Naive thymus-derived CD8-positive, alpha-beta T cell (primary cell): ENCODE results near the gene OR6V1. TPM values are rescaled to one million over a fixed set of nuclear protein-coding genes. Genes with fewer than 3 reads are reported as not detected.
A peak's percentile ranks its signal among the peaks of the same experiment; 100 is the strongest.

ENCODE experiments used
- ATAC-seq, 2 donors: fragments of 150-1000 bp; cut with Tn5 transposase in 1 of 2; sonication (Bioruptor Pico), chemical (Tn5 transposase) in 1 of 2; 1 replicate in 1 of 2; 2 replicates in 1 of 2; pipeline ENCODE4 v1.10.0; 2021; ENCODE audit warnings: mild to moderate bottlenecking in 2 of 2, moderate library complexity in 2 of 2
- POLR2A ChIA-PET: fragments of 350-600 bp; sonication (Branson Sonifier 250); formaldehyde crosslinking; loops from one replicate; lab custom pipeline; 2021; ENCODE audit warnings: antibody characterized with exemption; lab: Charles Lee
- DNase-seq, 10 donors: peaks; one replicate each; pipeline versions ENCODE4 v3.0.0 to v3.0.0-alpha.2; 2020 to 2022
- H3K27ac Mint-ChIP-seq, 10 donors: one replicate each; pipeline ENCODE4 v1.8.0; 2020 to 2022; ENCODE audit warnings: mild to moderate bottlenecking in 10 of 10, mixed read lengths in 10 of 10, moderate library complexity in 4 of 10, inconsistent platforms in 1 of 10
- H3K27me3 Mint-ChIP-seq, 5 donors: one replicate each; pipeline ENCODE4 v1.8.0; 2021 to 2022; ENCODE audit warnings: mixed read lengths in 5 of 5
- H3K36me3 Mint-ChIP-seq, 3 donors: one replicate each; pipeline ENCODE4 v1.8.0; 2020 to 2022; ENCODE audit warnings: mixed read lengths in 3 of 3, mild to moderate bottlenecking in 2 of 3, inconsistent platforms in 1 of 3
- H3K4me1 Mint-ChIP-seq, 4 donors: one replicate each; pipeline ENCODE4 v1.8.0; 2021 to 2022; ENCODE audit warnings: mixed read lengths in 4 of 4
- H3K4me3 Mint-ChIP-seq, 10 donors: one replicate each; pipeline ENCODE4 v1.8.0; 2020 to 2022; ENCODE audit warnings: mild to moderate bottlenecking in 10 of 10, mixed read lengths in 10 of 10, moderate library complexity in 6 of 10, inconsistent platforms in 1 of 10
- H3K9me3 Mint-ChIP-seq, 9 donors: one replicate each; pipeline ENCODE4 v1.8.0; 2020 to 2022; ENCODE audit warnings: mixed read lengths in 9 of 9, mild to moderate bottlenecking in 3 of 9, inconsistent platforms in 1 of 9, moderate library complexity in 1 of 9
- polyA plus RNA-seq, 3 donors: library from polyadenylated mRNA; unstranded; fragments of 300-500 nt; fragmentation: Illumina TruSeq; gene quantifications; one replicate each; pipeline ENCODE4 v1.2.3, GENCODE V29; 2021
- total RNA-seq, 8 experiments: library from RNA in 2 of 8; stranded (reverse) in 2 of 8; gene quantifications; one replicate each; pipeline ENCODE4 v1.2.3 and lab custom pipeline; 2021 to 2026

The OR6V1 gene
- total and polyA plus RNA-seq, 5 experiments from 2014 or later: not detected

DNA sequence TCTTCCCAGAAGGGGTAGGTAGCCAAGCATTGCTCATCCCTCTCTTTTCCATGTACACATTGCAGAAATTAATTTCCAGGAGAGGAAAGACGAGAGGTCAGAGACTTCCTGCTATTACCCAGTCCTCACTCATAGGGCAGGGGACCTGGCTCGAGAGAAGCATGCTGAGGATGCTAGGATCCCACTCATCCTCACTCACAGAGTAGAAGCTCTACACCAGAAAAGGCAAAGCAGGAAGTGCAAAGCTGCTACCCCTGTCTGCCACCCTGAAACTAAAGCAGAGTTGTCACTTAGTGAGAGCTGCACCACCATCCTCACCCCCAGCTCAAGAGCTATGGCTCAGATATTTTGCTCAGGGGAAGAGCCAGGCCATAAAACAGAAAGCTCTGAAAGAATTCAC is 35.1 kb upstream of the OR6V1 start:
- no peak for ATAC-seq
- Mint-ChIP-seq H3K4me3 (no peak overlapping the region), H3K27ac (no peak overlapping the region), H3K27me3 (peaks cover 2 to 23% (median 8%) of the 10 kb centered on the region in 5 donors), H3K4me1 (peaks cover 0 to 47% (median 0%) of the 10 kb centered on the region in 4 donors), H3K9me3 (peaks cover 0 to 10% (median 0%) of the 10 kb centered on the region in 9 donors), H3K36me3 (peaks cover 0 to 10% (median 0%) of the 10 kb centered on the region in 3 donors)
- DNase-seq: no peak
- POLR2A ChIA-PET: no interaction called here

DNA sequence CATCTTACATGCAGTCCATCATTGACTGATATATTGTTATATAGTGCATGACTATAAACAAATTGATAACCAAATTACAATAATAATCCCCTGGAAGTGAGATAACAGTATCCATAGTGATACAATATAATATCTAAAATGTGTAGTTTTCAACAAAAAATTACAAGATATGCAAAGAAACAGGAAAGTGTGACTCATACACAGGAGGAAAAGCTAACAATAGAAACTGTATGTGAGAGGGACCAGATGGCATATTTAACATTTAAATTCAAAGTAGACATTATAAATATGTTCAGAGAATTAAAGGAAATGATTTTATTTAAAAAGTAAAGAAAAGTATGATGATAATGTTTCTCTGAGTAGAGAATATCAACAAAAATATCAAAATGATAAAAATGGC is 33.2 kb upstream of the OR6V1 start:
- Mint-ChIP-seq H3K4me3 (no peak overlapping the region), H3K9me3 (peaks cover 0 to 10% (median 0%) of the 10 kb centered on the region in 9 donors), H3K4me1 (peaks cover 0 to 32% (median 0%) of the 10 kb centered on the region in 4 donors), H3K36me3 (peaks cover 0 to 10% (median 0%) of the 10 kb centered on the region in 3 donors), H3K27ac (no peak overlapping the region), H3K27me3 (peaks cover 0 to 18% (median 6%) of the 10 kb centered on the region in 5 donors)
- POLR2A ChIA-PET: no interaction called here
- DNase-seq (no peak), ATAC-seq (no peak)

DNA sequence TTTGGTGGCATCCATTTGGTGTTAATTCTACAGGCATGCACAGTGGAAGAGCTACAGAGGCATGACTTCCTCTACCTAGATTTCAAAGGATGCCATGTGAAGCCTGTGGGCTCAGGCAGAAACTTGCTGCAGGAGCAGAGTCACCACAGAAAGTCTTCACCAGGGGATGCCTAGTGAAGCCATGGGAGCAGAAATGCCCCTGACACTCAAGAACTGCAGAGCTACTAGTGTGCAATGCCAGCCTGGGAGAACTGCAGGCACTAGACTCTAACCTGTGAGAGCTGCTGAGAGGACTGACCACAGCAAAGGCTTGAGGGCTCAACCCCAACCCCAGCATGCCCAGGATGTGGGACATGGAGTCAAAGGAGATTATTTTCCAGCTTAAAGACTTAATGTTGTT is 29.1 kb upstream of the OR6V1 start:
- POLR2A ChIA-PET: no interaction called here
- H3K27me3 Mint-ChIP-seq: peaks cover 6 to 15% (median 13%) of the 10 kb centered on the region in 5 donors
- no peaks in the 10 kb centered on the region for H3K4me1 Mint-ChIP-seq
- peaks cover 0 to 10% (median 0%) of the 10 kb centered on the region in 9 donors for H3K9me3 Mint-ChIP-seq
- ATAC-seq (no peak), DNase-seq (no peak)
- peaks cover 0 to 10% (median 0%) of the 10 kb centered on the region in 3 donors for H3K36me3 Mint-ChIP-seq
- H3K4me3 Mint-ChIP-seq: no peak overlapping the region
- H3K27ac Mint-ChIP-seq: peak overlapping the region in 1 of 10 donors; percentile 4

DNA sequence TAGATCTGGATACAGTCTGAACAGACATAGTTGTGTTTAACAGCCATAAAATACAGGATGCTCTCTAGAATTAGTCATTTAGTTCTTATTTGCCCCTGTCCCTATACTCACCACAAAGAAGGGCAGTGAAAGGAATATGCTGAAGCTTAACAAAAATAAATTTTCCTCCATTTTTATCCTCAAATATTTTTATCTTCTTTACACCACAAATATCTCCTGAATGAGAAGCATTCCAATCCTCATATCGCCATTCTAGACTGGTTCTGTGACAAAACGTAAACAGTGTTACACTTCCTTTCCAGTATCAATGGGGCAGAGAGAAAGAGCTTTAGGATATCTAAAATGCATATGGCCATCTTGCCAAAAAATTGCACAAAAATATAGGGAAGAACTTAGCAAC is 26.8 kb upstream of the OR6V1 start:
- Mint-ChIP-seq H3K36me3 (no peaks in the 10 kb centered on the region), H3K9me3 (no peaks in the 10 kb centered on the region), H3K27ac (no peak overlapping the region), H3K4me1 (no peaks in the 10 kb centered on the region), H3K27me3 (peaks cover 6 to 18% (median 13%) of the 10 kb centered on the region in 5 donors), H3K4me3 (no peak overlapping the region)
- POLR2A ChIA-PET: no interaction called here
- no peak for ATAC-seq
- DNase-seq: no peak

DNA sequence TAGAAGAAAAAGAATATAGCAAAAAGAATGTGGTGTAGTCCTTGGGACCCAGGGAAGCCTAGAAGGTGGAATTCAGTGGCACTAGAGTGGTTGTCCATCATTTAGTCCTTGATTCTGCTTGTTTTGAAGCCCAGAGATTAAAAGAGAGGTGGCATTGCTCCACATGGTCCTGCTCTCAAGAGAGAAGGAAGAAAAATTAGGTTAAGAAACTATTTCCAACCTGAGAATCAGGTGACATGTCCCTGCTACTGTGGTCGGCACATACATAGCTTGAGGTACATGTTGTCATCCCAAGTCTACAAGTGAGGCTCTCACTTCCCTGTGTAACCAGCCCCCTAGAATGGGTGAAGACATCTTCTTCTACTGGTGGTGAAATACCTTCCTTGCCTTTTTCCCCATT is 25.1 kb upstream of the OR6V1 start, which contains the start of gene OR9A2:
Gene OR9A2, minus strand, starts transcription at position 101 of the 400 bp plus-strand sequence. Its CDS starts 0 bp downstream, at position 101.
- no peak for DNase-seq
- Mint-ChIP-seq H3K27me3 (peaks cover 6 to 18% (median 13%) of the 10 kb centered on the region in 5 donors), H3K9me3 (no peaks in the 10 kb centered on the region), H3K27ac (no peak within 1 kb of the TSS), H3K4me1 (peaks cover 0 to 2% (median under 1%) of the 10 kb centered on the region in 4 donors), H3K4me3 (no peak within 1 kb of the TSS), H3K36me3 (no peaks in the 10 kb centered on the region)
- no peak for ATAC-seq
- POLR2A ChIA-PET: no interaction called here

DNA sequence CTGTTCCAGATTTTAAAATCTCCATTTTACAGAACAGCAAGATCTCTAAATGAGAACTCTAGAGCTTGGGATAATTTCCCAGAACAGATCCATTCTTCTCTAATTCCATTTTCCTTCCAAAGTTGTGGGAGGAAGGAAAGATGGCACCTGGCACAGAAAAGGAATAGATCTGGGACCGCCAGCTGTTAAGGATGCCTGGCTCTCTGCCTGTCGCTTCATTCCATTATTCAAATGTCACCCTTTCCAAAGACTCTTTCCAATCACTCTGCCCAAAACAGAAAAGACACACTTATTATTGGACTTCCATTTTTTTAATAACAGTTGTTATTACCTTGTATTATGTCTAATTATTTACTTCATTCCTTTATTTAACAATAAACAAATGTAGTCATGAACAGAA is 24.5 kb upstream of the OR6V1 start:
- peaks cover 0 to 2% (median under 1%) of the 10 kb centered on the region in 4 donors for H3K4me1 Mint-ChIP-seq
- no peak for ATAC-seq

DNA sequence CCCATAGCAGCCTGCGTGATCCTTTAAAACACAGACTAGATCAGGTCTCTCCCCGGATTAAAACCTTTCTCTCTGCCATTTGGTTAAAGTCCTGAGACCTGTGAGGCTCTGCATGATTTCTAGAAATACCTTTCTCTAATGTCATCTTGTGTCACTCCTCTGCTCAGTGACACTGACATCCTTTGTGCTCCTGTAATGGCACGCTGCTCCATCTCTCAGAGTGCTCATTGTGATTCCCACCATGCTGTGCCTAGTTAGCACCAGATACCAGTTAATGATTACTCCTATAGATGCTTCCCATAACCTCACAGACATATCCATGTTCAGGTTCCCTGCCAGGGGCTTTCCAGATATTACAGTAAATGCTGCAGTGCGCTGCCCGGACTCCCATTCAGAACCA is 13.5 kb upstream of the OR6V1 start:
- ATAC-seq: no peak
- Mint-ChIP-seq H3K27ac (no peak overlapping the region), H3K27me3 (peaks cover 3 to 22% (median 4%) of the 10 kb centered on the region in 5 donors), H3K4me3 (no peak overlapping the region), H3K4me1 (no peaks in the 10 kb centered on the region), H3K36me3 (peaks cover 0 to 11% (median 4%) of the 10 kb centered on the region in 3 donors), H3K9me3 (peaks cover 4 to 26% (median 11%) of the 10 kb centered on the region in 9 donors)
- POLR2A ChIA-PET: no interaction called here
- DNase-seq: no peak

More for the DNA sequence above, 24.5 kb upstream of the OR6V1 start:
- no peak overlapping the region for H3K27ac Mint-ChIP-seq
- H3K36me3 Mint-ChIP-seq: no peaks in the 10 kb centered on the region
- H3K4me3 Mint-ChIP-seq: no peak overlapping the region
- H3K27me3 Mint-ChIP-seq: peaks cover 6 to 18% (median 13%) of the 10 kb centered on the region in 5 donors
- H3K9me3 Mint-ChIP-seq: no peaks in the 10 kb centered on the region
- DNase-seq: no peak
- POLR2A ChIA-PET: no interaction called here

DNA sequence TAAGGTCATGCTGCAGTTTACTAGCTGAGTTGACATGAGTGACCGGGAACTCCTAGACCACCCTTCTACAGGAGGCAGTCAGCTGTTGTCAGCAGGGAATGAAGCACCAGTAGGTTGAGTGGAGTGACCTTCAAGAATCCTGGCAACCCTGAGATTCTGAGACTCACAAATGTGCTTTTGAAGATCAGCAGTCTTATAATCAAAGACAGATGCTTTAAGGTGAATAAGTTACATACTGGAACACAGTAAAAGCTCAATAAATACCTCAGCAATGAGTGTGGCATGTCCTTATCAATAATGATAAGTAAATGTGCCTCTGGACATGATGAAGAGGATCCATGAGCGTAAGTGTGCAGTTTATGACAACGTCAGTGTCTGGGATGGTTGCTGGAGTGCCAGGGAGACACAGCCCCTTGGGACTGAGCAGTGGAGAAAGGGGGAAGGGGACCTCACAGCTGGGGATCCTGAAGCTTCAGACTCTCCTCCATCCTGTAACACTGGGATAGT is 11.9 kb upstream of the OR6V1 start:
- H3K36me3 Mint-ChIP-seq: no peaks in the 10 kb centered on the region
- peaks cover 0 to 12% (median 0%) of the 10 kb centered on the region in 9 donors for H3K9me3 Mint-ChIP-seq
- no peaks in the 10 kb centered on the region for H3K4me1 Mint-ChIP-seq
- ATAC-seq (no peak), DNase-seq (no peak)
- peaks cover 2 to 14% (median 4%) of the 10 kb centered on the region in 5 donors for H3K27me3 Mint-ChIP-seq
- POLR2A ChIA-PET: no interaction called here
- no peak overlapping the region for H3K4me3 Mint-ChIP-seq
- H3K27ac Mint-ChIP-seq: no peak overlapping the region

DNA sequence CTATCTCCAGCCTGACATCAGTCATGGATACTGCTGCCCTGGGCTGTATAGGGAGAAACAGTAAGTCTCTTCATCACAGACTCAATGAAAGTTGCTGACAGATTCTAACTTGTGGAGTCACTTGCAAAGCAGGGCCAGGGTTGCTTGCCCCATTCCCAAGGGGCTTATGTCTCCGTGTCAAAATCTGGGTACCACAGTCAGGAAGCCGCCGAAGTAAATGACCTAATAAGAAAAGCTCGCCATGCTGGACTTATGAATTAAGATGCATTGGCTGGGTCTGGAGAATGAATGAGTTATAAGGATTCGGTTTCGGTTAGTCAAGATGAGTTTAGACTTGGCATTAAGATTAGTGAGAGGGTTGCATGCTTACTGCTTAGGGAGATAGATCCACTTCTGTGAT is 10.8 kb upstream of the OR6V1 start:
- H3K27ac Mint-ChIP-seq: no peak overlapping the region
- H3K36me3 Mint-ChIP-seq: no peaks in the 10 kb centered on the region
- POLR2A ChIA-PET: no interaction called here
- peaks cover 0 to 2% (median 0%) of the 10 kb centered on the region in 9 donors for H3K9me3 Mint-ChIP-seq
- no peaks in the 10 kb centered on the region for H3K4me1 Mint-ChIP-seq
- H3K4me3 Mint-ChIP-seq: no peak overlapping the region
- DNase-seq (no peak), ATAC-seq (no peak)
- peaks cover 2 to 14% (median 4%) of the 10 kb centered on the region in 5 donors for H3K27me3 Mint-ChIP-seq

DNA sequence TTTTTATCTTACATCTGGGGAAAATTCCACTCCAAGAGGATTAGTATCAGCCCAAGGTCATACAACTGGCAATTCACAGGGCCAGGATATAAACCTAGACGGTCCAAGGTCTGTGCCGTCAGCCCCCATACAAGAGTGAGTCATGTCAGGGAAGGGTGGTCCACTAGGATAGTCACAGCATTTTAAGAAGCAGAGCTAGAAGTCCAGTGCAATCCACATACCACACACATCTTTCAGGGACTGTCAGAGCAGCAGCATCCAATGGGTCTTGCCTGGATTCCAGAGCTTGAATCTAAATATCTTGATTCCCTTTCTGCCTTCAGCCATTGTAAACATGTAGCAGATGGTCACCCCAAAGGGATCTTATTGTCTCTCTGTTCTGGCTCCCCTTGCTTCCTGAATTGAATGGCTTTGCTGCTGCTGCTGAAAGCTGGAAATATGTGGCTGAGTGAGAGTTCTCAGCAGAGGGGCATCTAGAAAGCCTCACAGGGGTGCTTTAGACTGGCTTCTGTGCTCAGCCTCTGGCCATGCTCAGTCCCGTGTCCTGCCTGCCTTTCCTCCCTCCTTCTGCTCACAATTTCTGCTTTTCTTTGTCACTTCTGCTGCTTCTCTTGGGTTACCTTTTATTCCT is 9.9 kb upstream of the OR6V1 start:
- H3K4me3 Mint-ChIP-seq: no peak overlapping the region
- DNase-seq (no peak), ATAC-seq (no peak)
- peaks cover 2 to 14% (median 4%) of the 10 kb centered on the region in 5 donors for H3K27me3 Mint-ChIP-seq
- H3K36me3 Mint-ChIP-seq: no peaks in the 10 kb centered on the region
- peaks cover 0 to 9% (median 0%) of the 10 kb centered on the region in 4 donors for H3K4me1 Mint-ChIP-seq
- no peaks in the 10 kb centered on the region for H3K9me3 Mint-ChIP-seq
- POLR2A ChIA-PET: no interaction called here
- no peak overlapping the region for H3K27ac Mint-ChIP-seq

DNA sequence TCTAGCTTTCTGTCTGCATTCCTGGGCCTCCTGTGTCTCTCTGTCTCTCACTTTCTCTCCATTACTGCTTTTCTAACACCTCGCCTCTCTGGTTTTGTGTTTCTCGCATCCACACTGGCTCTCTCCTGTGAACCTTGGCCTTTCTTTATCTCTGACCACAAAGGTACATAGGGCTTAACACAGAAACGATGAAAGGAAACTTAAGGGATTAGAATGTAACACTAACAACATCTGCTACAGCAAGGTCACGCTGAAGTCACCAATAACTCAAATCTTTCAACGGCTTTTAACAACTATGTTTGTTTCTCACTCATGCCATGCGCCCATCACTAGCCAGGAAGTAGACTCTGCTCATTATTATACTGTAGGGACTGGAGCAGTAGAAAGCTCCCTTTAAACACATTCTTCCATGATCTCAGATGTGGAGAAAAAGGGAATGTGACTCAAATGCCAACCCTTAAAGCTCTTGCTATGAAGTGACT is 9.3 kb upstream of the OR6V1 start:
- H3K4me1 Mint-ChIP-seq: peaks cover 0 to 14% (median 0%) of the 10 kb centered on the region in 4 donors
- POLR2A ChIA-PET: interaction anchor here (0.7 kb wide), 1 partner anchor 17 kb away, joined by 3 read pairs; no protein-coding TSS in a partner anchor

DNA sequence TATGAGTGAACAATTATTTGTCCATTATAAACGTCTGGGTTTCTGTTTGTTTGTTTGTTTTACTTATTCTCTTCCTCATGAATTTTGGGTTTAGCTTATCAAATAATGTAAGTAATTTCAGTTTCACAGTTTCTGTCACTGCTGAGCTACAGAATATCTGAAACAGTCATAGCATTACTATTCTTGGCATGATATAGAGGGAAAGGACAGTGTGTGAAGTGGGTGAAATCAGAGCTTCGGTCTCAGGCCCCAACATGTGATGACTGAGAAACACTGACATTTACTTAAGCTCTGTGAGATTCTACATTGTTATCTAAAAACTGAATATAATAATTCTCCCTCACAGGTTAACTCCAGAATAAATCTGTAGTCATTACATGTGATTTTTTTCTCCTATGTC is 8.8 kb upstream of the OR6V1 start:
- H3K27me3 Mint-ChIP-seq: peaks cover 2 to 14% (median 4%) of the 10 kb centered on the region in 5 donors
- POLR2A ChIA-PET: interaction anchor here (0.7 kb wide), 1 partner anchor 16 kb away, joined by 3 read pairs; no protein-coding TSS in a partner anchor
- no peak overlapping the region for H3K27ac Mint-ChIP-seq
- ATAC-seq (no peak), DNase-seq (no peak)
- no peak overlapping the region for H3K4me3 Mint-ChIP-seq
- peaks cover 0 to 16% (median 0%) of the 10 kb centered on the region in 4 donors for H3K4me1 Mint-ChIP-seq
- no peaks in the 10 kb centered on the region for H3K36me3 Mint-ChIP-seq
- no peaks in the 10 kb centered on the region for H3K9me3 Mint-ChIP-seq

More for the DNA sequence above, 9.3 kb upstream of the OR6V1 start:
- Mint-ChIP-seq H3K9me3 (no peaks in the 10 kb centered on the region), H3K36me3 (no peaks in the 10 kb centered on the region), H3K27me3 (peaks cover 2 to 14% (median 4%) of the 10 kb centered on the region in 5 donors), H3K27ac (no peak overlapping the region), H3K4me3 (no peak overlapping the region)
- DNase-seq (no peak), ATAC-seq (no peak)

DNA sequence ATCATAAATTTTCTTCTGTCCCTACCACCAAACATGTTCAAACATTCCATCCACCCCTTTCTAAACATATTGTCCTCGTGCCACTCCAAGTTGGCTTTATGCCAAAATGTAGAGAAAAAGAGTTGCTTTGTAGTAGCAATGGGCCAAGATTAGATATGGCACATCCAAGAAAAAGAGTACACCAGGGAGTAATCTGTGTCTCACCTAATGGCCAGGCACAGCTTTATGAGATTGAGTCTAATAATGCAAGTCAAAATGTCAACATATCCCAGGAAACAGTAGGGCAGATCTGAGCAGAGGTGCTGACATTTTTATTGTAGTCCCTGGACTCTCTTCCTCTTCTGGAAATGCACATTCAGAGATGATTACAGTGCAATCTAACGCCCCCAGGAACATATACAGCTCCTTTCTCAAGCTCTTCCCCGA is 5.7 kb upstream of the OR6V1 start:
- ATAC-seq (no peak), DNase-seq (no peak)
- POLR2A ChIA-PET: no interaction called here
- Mint-ChIP-seq H3K4me3 (no peak overlapping the region), H3K36me3 (no peaks in the 10 kb centered on the region), H3K27ac (no peak overlapping the region), H3K9me3 (no peaks in the 10 kb centered on the region), H3K4me1 (peaks cover 0 to 24% (median 0%) of the 10 kb centered on the region in 4 donors), H3K27me3 (peaks cover 2 to 14% (median 6%) of the 10 kb centered on the region in 5 donors)
